Naive B cell (primary cell): ENCODE measurements around the gene KCNMB4. TPM values are rescaled to one million over a fixed set of nuclear protein-coding genes. Genes with fewer than 3 reads are reported as not detected.
"Not testable (repeated sequence)": the region's sequence is repeated elsewhere in the genome, so short reads cannot be mapped to it uniquely, and the experiment has no call there.

Experiments
- ATAC-seq, 2 donors: fragments of 150-1000 bp; cut with Tn5 transposase; 2 replicates each; pipeline ENCODE4 v1.10.0; 2021; ENCODE audit warnings: low read depth in 2 of 2, mild to moderate bottlenecking in 2 of 2, moderate library complexity in 2 of 2
- DNase-seq: peaks from one replicate; pipeline ENCODE4 v3.0.0; 2022
- H3K27ac Mint-ChIP-seq, 6 donors: one replicate each; pipeline ENCODE4 v1.8.0; 2020 to 2022; ENCODE audit warnings: mild to moderate bottlenecking in 6 of 6, mixed read lengths in 6 of 6, moderate library complexity in 5 of 6, inconsistent platforms in 2 of 6
- H3K27me3 Mint-ChIP-seq, 3 donors: one replicate each; pipeline ENCODE4 v1.8.0; 2021 to 2022; ENCODE audit warnings: mixed read lengths in 3 of 3, mild to moderate bottlenecking in 1 of 3
- H3K36me3 Mint-ChIP-seq, 2 donors: one replicate each; pipeline ENCODE4 v1.8.0; 2020 to 2022; ENCODE audit warnings: mixed read lengths in 2 of 2, inconsistent platforms in 1 of 2, mild to moderate bottlenecking in 1 of 2
- H3K4me1 Mint-ChIP-seq, 3 donors: one replicate each; pipeline ENCODE4 v1.8.0; 2020 to 2022; ENCODE audit warnings: mixed read lengths in 3 of 3, inconsistent platforms in 1 of 3, mild to moderate bottlenecking in 1 of 3, moderate library complexity in 1 of 3
- H3K4me3 Mint-ChIP-seq, 8 donors: one replicate each; pipeline ENCODE4 v1.8.0; 2020 to 2022; ENCODE audit warnings: mild to moderate bottlenecking in 8 of 8, mixed read lengths in 8 of 8, moderate library complexity in 8 of 8, inconsistent platforms in 2 of 8
- H3K9me3 Mint-ChIP-seq, 7 donors: one replicate each; pipeline ENCODE4 v1.8.0; 2020 to 2022; ENCODE audit warnings: mixed read lengths in 7 of 7, mild to moderate bottlenecking in 5 of 7, inconsistent platforms in 2 of 7, moderate library complexity in 1 of 7
- polyA plus RNA-seq, 6 donors: library from polyadenylated mRNA; unstranded; fragments of 300-500 nt; fragmentation: Illumina TruSeq; gene quantifications; one replicate each; pipeline ENCODE4 v1.2.3, GENCODE V29; 2021; ENCODE audit warnings: low read depth in 6 of 6

The KCNMB4 gene
- polyA plus RNA-seq, 6 donors from 2014 or later = 0.44 to 1.7 (median 0.75) TPM

DNA sequence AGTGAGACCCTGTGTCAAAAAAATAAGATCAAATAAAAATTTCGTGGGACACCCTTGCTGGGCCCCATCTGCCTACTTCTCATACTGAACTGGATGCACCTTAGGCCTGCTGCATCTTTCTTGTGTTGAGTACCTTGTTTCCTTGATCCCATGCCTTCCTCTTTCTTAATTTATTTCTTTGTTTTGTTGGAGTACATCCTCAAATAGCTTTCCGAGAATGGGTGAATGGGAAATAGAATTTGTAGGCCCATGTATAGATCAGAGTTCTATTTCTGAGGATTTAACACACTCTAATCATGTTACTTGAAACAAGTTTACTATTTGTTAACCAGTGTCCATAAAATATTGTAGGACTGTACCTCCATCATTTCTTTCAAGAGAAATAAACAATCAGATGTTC, 23.6 kb downstream of the KCNMB4 start:
- Mint-ChIP-seq H3K9me3 (peaks cover 0 to 14% (median 3%) of the 10 kb centered on the region in 7 donors), H3K4me1 (peaks cover 0 to 10% (median 0%) of the 10 kb centered on the region in 3 donors), H3K36me3 (peaks cover 5 to 8% of the 10 kb centered on the region in 2 donors), H3K27ac (peak overlapping the region in 2 of 6 donors; percentile 16 to 82), H3K4me3 (no peak overlapping the region), H3K27me3 (no peaks in the 10 kb centered on the region)
- DNase-seq (no peak), ATAC-seq (no peak)

DNA sequence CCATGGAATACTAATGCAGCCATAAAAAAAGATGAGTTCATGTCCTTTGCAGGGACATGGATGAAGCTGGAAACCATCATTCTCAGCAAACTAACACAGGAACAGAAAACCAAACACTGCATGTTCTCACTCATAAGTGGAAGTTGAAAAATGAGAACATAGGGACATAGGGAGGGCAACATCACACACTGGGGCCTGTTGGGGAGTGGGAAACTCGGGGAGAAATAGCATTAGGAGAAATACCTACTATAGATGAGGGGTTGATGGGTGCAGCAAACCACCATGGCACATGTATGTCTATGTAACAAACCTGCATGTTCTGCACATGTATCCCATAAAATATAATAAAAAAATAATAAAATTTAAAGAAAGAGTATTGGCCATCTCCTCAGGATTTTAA, 26.5 kb downstream of the KCNMB4 start:
- not testable (repeated sequence) for H3K27ac Mint-ChIP-seq, ATAC-seq

DNA sequence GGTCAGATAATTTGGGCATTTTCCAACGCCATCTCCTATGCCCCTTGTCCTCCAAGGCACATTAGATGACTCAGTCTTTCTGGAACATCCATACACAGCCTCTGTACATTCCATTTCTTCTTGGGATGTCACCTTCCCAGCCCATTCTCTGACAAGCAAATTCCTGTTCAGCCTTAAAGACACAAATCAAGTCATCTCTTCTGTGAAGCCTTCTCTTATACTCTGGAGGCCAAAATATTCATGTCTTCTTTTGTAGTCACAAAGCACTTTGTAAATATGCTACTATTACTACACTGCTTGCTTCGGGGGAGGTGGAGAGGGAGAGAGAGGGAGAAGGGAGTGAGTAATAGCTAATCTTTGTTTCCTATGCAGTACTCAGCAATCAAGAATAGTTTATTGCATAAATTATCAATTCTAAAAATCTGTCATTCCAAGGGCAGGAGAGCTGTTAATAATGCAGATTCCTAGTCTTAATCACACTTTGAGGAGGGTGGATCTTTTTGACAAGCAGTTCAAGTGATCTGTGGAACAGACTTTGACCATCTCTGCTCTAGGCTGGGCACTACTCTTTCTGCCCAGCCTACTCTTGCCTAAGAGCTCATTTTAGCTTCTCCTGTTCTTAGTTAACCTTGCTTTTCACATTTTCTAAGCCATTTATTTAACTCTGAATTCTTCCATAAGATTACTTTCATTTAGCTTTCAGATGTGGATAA, 27.9 kb downstream of the KCNMB4 start:
- Mint-ChIP-seq H3K27me3 (no peaks in the 10 kb centered on the region), H3K27ac (no peak overlapping the region), H3K4me1 (peaks cover 0 to 10% (median 2%) of the 10 kb centered on the region in 3 donors), H3K4me3 (no peak overlapping the region), H3K9me3 (peaks cover 0 to 11% (median 3%) of the 10 kb centered on the region in 7 donors), H3K36me3 (peaks cover 0 to 8% of the 10 kb centered on the region in 2 donors)
- DNase-seq (no peak), ATAC-seq (no peak)

More for the DNA sequence above, 26.5 kb downstream of the KCNMB4 start:
- H3K36me3 Mint-ChIP-seq, DNase-seq, H3K4me3 Mint-ChIP-seq, H3K27me3 Mint-ChIP-seq: not testable (repeated sequence)
- Mint-ChIP-seq H3K9me3 (peaks cover 0 to 14% (median 3%) of the 10 kb centered on the region in 7 donors), H3K4me1 (peaks cover 0 to 10% (median 0%) of the 10 kb centered on the region in 3 donors)

DNA sequence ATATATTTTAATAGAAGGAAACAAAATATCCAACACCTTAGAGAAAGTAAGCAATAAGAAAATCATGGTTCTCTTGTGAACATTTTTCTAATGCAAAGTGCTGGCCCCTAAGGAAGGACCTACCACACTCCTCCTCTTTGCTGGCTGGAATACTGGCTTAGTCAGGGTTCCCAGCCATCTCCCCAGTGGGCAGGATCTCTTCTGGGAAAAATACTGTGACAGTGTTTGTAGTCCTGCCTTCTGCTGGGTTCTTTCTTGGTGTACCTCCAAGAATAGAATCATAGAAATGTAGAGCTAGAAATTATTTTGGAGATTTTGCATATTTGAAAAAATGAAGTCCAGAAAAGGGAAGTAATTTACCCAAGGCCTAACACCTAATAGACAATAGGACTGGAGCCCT, 31.9 kb downstream of the KCNMB4 start:
- Mint-ChIP-seq H3K4me3 (no peak overlapping the region), H3K4me1 (peaks cover 0 to 2% (median 0%) of the 10 kb centered on the region in 3 donors), H3K27ac (no peak overlapping the region), H3K36me3 (peaks cover 0 to 12% of the 10 kb centered on the region in 2 donors), H3K9me3 (no peaks in the 10 kb centered on the region), H3K27me3 (no peaks in the 10 kb centered on the region)
- ATAC-seq = no peak
- DNase-seq = no peak

GRCh38 chr12:70398862-70399261, 32.8 kb downstream of the KCNMB4 start:
- Mint-ChIP-seq H3K27me3 (no peaks in the 10 kb centered on the region), H3K4me1 (peaks cover 0 to 2% (median 0%) of the 10 kb centered on the region in 3 donors), H3K4me3 (no peak overlapping the region), H3K27ac (no peak overlapping the region), H3K9me3 (no peaks in the 10 kb centered on the region), H3K36me3 (peaks cover 0 to 12% of the 10 kb centered on the region in 2 donors)
- ATAC-seq (no peak), DNase-seq (no peak)

- Mint-ChIP-seq H3K4me3 (no peak overlapping the region), H3K27me3 (no peaks in the 10 kb centered on the region), H3K4me1 (peaks cover 0 to 2% (median 0%) of the 10 kb centered on the region in 3 donors), H3K27ac (no peak overlapping the region), H3K9me3 (no peaks in the 10 kb centered on the region), H3K36me3 (peaks cover 0 to 12% of the 10 kb centered on the region in 2 donors)
- DNase-seq = no peak
- ATAC-seq = no peak
These were observed 33.2 kb downstream of the KCNMB4 start for GRCh38 chr12:70399311-70399710.

DNA sequence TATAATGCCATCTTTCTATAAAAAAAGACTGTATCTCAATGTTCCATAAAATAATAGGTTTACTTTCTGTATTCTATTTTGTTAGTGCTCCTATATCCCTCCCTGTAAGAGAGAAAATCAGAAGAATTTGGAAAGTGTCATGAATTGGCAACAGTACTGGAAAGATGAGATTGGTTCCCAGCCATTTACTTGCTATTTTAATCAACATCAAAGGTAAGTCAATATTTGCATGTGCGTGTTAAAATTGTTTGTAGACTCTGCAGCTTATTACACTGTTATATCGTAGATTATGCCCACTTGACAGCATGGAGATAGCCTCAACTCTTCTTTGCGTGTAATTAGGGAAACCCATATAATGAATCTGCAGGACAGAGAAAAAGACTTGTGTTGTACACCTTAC, 34.0 kb downstream of the KCNMB4 start:
- H3K9me3 Mint-ChIP-seq = no peaks in the 10 kb centered on the region
- ATAC-seq = no peak
- H3K27me3 Mint-ChIP-seq = no peaks in the 10 kb centered on the region

GRCh38 chr12:70402597-70402996, 36.5 kb downstream of the KCNMB4 start:
- no peak overlapping the region for H3K27ac Mint-ChIP-seq
- H3K36me3 Mint-ChIP-seq = peaks cover 0 to 12% of the 10 kb centered on the region in 2 donors
- no peak overlapping the region for H3K4me3 Mint-ChIP-seq
- H3K9me3 Mint-ChIP-seq = no peaks in the 10 kb centered on the region
- DNase-seq = no peak
- peaks cover 0 to 2% (median 0%) of the 10 kb centered on the region in 3 donors for H3K4me1 Mint-ChIP-seq
- H3K27me3 Mint-ChIP-seq = no peaks in the 10 kb centered on the region
- ATAC-seq = no peak

More for the DNA sequence above, 34.0 kb downstream of the KCNMB4 start:
- Mint-ChIP-seq H3K4me3 (no peak overlapping the region), H3K27ac (no peak overlapping the region), H3K36me3 (peaks cover 0 to 12% of the 10 kb centered on the region in 2 donors), H3K4me1 (peaks cover 0 to 2% (median 0%) of the 10 kb centered on the region in 3 donors)
- no peak for DNase-seq

DNA sequence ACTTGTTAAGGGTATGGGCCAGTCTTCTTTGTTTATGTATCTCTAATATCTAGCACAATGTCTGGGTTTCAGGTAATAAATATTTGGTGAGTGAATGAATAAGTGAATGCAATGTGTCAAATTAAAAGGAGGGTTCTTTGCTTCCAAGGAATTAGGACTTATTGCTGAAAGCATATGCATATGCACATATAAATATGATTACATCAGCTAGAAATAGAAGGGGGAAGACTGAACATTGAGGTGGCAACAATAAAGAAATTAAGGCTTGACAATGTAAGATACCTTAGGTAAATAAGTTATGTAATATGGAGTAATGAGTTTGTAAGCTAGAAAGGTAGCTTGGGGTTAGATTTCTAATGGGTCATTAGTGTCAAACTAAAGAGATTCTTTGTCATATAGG, 37.7 kb downstream of the KCNMB4 start:
- H3K36me3 Mint-ChIP-seq = peaks cover 0 to 12% of the 10 kb centered on the region in 2 donors

GRCh38 chr12:70408004-70408790, 42.1 kb downstream of the KCNMB4 start:
- no peak for DNase-seq
- no peaks in the 10 kb centered on the region for H3K9me3 Mint-ChIP-seq
- no peak overlapping the region for H3K27ac Mint-ChIP-seq
- H3K36me3 Mint-ChIP-seq = no peaks in the 10 kb centered on the region
- no peaks in the 10 kb centered on the region for H3K27me3 Mint-ChIP-seq
- H3K4me3 Mint-ChIP-seq = no peak overlapping the region
- H3K4me1 Mint-ChIP-seq = no peaks in the 10 kb centered on the region
- no peak for ATAC-seq

More for the DNA sequence above, 37.7 kb downstream of the KCNMB4 start:
- DNase-seq (no peak), ATAC-seq (no peak)
- Mint-ChIP-seq H3K4me3 (no peak overlapping the region), H3K9me3 (no peaks in the 10 kb centered on the region), H3K4me1 (no peaks in the 10 kb centered on the region), H3K27ac (no peak overlapping the region), H3K27me3 (no peaks in the 10 kb centered on the region)

DNA sequence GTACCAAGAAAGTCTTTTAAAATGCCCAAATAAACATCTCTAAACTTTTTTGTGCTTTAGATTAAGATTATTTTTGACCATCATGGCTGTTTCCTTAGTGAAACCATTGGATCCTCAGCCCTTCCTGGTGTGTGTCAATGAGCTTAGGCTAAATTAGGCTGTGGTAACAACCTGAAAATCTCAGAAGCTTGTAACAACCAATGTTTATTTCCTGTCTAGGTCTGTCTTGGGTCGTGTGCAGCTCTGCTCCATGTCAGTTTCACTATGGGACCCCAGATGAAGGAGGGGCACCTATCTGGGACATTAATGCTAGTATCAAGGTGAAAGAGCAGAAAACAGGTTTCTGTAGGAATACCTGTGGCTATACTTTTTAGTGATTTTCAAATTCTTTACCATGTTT, 49.9 kb downstream of the KCNMB4 start:
- Mint-ChIP-seq H3K27me3 (no peaks in the 10 kb centered on the region), H3K27ac (peak overlapping the region in 2 of 6 donors; percentile 33 to 44), H3K9me3 (peaks cover 0 to 5% (median 0%) of the 10 kb centered on the region in 7 donors), H3K4me1 (peaks cover 0 to 7% (median 0%) of the 10 kb centered on the region in 3 donors), H3K36me3 (no peaks in the 10 kb centered on the region), H3K4me3 (no peak overlapping the region)
- no peak for DNase-seq
- no peak for ATAC-seq

- Mint-ChIP-seq H3K36me3 (no peaks in the 10 kb centered on the region), H3K4me1 (peaks cover 0 to 7% (median 0%) of the 10 kb centered on the region in 3 donors), H3K27ac (no peak overlapping the region), H3K27me3 (no peaks in the 10 kb centered on the region), H3K4me3 (no peak overlapping the region), H3K9me3 (peaks cover 0 to 5% (median 0%) of the 10 kb centered on the region in 7 donors)
- no peak for DNase-seq
- no peak for ATAC-seq
These were observed 51.0 kb downstream of the KCNMB4 start for GRCh38 chr12:70417121-70417520.

DNA sequence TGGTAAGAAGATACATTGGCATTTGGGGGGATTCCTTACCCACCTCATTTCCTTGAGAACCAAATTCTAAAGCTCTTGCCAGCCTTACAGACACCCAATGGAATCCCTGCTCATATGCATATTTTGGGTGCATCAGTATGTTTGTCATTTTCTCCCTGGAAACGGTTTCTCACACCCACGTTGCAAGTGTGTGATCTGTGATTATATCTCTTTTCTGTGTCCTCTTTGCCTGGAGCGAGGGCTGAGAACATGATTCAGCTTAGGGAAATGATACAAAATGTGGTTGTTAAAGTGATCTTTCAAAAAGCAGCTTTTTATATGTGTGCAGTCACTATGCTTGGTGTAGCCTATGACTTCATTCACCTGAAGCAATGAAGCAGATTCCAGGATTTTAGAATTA, 52.0 kb downstream of the KCNMB4 start:
- DNase-seq = no peak
- no peak for ATAC-seq
- no peaks in the 10 kb centered on the region for H3K27me3 Mint-ChIP-seq
- peaks cover 0 to 7% (median 0%) of the 10 kb centered on the region in 3 donors for H3K4me1 Mint-ChIP-seq
- H3K36me3 Mint-ChIP-seq = no peaks in the 10 kb centered on the region
- peaks cover 0 to 5% (median 0%) of the 10 kb centered on the region in 7 donors for H3K9me3 Mint-ChIP-seq
- H3K4me3 Mint-ChIP-seq = no peak overlapping the region
- H3K27ac Mint-ChIP-seq = no peak overlapping the region

- Mint-ChIP-seq H3K9me3 (peaks cover 0 to 5% (median 0%) of the 10 kb centered on the region in 7 donors), H3K4me1 (no peaks in the 10 kb centered on the region), H3K36me3 (no peaks in the 10 kb centered on the region), H3K4me3 (no peak overlapping the region), H3K27me3 (no peaks in the 10 kb centered on the region), H3K27ac (no peak overlapping the region)
- no peak for DNase-seq
- no peak for ATAC-seq
These were observed 56.5 kb downstream of the KCNMB4 start for GRCh38 chr12:70422631-70423030.
